Measurements from ENCODE around the gene BABAM2.

DNA sequence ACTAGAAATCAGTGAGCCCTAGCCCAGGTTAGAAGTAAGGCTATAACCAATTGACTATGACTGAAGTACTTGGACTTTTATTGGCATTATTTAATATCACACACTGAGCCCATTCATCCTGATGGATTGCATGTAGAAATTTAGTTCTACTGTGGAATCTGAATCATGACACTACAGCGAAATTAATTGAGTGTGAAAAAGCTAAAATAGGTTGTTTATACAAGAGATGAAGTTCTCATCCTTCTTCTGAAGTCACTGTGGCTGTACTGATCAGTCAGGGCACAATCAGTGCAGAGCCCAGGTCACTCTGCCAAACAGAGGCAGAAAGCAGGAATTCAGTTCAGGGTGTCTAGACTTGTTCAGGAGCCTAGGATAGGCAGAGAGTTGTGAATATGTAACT, 158.9 kb downstream of the BABAM2 start:
- TF ChIP-seq EP300 (IDR thresholded peaks at IDR 0.05; ENCODE audit: low read depth) (no peak), POLR2A (IDR thresholded peaks at IDR 0.05) (no peak)
- TF ChIP-seq, protein P1, sequence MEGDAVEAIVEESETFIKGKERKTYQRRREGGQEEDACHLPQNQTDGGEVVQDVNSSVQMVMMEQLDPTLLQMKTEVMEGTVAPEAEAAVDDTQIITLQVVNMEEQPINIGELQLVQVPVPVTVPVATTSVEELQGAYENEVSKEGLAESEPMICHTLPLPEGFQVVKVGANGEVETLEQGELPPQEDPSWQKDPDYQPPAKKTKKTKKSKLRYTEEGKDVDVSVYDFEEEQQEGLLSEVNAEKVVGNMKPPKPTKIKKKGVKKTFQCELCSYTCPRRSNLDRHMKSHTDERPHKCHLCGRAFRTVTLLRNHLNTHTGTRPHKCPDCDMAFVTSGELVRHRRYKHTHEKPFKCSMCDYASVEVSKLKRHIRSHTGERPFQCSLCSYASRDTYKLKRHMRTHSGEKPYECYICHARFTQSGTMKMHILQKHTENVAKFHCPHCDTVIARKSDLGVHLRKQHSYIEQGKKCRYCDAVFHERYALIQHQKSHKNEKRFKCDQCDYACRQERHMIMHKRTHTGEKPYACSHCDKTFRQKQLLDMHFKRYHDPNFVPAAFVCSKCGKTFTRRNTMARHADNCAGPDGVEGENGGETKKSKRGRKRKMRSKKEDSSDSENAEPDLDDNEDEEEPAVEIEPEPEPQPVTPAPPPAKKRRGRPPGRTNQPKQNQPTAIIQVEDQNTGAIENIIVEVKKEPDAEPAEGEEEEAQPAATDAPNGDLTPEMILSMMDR (IDR thresholded peaks at IDR 0.05), result no peak

All from transverse colon (tissue), 3 donors.